GM18519 (cell line): Measurements from ENCODE around the gene DR1.
"Not testable (repeated sequence)": the region's sequence is repeated elsewhere in the genome, so short reads cannot be mapped to it uniquely, and the experiment has no call there.

Experiments
- ATAC-seq: cut with Tn5 transposase; IDR thresholded peaks from one replicate; pipeline ENCODE4 v1.9.1; 2021; ENCODE audit warnings: mild to moderate bottlenecking, moderate library complexity; ENCODE audit not compliant: unreplicated experiment, low FRiP score

Gene DR1

DNA sequence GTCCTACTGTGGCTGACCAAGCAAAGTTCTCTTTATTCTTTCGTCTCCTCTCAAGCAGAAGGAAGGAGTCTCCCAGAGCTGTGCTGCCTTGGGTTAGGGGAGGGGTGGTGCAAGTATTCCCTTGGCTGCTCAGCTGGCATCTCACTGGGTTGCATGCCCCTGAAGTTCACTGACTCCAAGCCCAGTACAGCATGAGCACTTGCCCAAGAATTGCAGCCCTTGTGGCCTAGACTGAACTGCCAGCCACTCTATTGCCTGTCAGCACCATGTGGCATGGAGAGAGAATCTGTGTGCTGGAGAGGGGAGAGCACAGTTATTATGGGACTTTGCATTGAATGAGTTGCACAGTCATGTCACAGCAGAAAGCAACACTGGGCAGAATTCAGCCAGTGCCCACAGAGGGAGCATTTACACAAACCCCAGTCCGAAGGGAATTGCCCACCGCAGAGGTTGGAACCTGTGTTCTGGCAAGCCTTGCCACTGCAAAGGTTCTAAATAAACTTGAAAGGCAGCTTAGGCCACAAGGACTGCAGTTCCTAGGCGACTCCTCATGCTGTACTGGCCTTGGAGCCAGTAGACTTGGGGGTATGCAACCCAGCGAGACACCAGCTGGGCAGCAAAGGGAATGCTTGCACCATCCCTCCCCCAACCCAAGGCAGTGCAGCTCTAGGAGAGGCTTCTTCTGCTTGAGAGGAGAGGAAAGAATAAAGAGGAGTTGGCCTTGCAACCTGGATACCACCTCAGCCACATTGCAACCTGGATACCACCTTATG lies 28.8 kb downstream of the DR1 start:
- ATAC-seq = no peak

DNA sequence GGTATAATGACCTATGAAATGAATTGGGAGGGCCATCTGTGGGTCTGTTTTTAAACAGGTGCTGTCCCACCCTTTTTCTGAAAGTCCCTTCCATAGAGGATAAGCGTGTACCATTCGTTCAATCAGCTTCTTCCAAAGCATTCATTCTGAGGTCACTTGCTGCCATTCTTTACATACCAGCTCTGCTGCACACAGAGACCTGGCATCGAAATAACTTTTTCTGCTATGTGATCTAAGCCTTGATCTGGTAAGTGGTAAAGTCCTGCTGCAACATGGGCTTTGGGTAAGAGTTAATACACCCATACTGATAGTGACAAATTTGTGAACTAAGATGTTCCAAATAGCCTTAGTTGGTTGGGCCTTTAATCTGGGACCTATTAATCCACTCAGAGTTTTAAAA lies 38.9 kb downstream of the DR1 start:
- no peak for ATAC-seq

DNA sequence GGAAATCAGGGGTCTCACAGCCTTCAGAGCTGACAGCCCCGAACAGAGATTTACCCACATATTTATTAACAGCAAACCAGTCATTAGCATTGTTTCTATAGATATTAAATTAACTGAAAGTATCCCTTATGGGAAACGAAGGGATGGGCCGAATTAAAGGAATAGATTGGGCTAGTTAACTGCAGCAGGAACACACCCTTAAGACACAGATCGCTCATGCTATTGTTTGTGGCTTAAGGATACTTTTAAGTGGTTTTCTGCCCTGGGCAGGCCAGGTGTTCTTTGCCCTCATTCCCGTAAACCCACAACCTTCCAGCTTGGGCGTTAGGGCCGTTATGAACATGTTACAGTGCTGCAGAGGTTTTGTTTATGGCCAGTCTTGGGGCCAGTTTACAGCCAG lies 40.6 kb downstream of the DR1 start:
- not testable (repeated sequence) for ATAC-seq

DNA sequence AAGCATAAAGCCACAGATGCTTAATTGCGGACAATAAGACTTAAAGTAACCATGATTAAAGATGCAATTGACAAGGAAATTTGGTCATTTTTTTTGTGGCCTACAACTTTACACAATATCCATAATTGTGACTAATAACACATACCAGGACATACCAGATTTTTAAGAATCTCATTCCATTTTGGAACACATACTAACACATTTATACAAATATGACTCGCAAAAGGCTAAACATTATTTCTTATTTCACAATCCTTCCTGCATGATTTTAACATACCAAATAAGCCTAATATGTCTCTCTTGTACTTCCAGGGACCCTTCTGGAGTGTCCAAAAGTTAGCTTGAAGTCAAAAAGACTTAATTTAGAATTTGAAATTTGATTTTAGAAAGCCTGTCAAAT lies 48.8 kb downstream of the DR1 start:
- no peak for ATAC-seq

DNA sequence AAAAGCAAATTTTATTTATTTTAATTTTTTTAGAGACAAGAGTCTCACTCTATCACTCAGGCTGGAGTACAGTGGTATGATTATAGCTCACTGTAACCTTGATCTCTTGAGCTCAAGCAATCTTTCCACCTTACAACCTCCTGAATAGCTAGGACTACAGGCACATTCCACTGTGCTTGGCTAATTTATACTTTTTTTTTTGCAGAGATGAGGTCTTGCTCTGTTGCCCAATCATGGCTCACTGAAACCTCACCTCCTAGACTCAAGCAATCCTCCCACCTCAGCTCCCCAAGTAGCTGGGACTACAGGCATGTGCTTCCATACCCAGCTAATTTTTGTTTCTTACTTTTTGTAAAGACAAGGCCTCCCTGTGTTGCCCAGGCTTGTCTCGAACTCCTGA lies 49.5 kb downstream of the DR1 start:
- ATAC-seq = no peak

DNA sequence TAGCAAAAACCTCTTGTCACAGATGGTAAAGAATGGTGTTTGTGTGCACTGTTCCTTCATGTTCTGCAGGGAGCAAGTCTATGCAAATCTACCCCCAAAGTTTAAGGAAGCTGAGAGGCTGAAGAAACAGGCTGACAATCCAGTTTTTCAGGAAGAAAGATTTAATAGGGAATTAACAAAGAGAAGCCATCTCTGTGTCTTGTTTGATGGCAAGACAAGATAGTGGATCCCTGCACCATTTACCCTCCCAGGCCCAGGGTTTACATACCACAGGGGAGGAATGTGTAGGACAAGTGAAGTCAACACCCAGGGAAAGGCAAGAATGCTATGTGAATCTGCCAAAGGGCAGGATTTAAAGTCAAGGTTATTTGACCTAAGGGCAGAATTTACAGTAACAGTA lies 54.1 kb downstream of the DR1 start:
- ATAC-seq = no peak

DNA sequence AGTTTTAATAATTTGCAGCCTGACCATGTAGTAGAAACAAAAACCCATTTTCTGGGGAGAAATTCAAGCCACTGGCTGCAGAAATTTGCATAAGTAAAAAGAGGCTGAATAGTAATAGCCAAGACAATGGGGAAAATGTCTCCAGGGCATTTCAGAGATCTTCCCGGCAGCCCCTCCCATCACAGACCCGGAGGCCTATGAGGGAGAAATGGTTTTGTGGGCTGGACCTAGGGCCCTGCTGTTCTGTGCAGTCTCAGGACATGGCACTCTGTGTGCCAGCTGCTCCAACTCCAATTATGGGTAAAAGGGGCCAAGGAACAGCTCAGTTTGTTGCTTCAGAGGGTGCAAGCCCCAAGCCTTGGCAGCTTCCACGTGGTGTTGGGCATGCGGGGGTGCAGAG lies 62.5 kb downstream of the DR1 start:
- ATAC-seq = no peak

DNA sequence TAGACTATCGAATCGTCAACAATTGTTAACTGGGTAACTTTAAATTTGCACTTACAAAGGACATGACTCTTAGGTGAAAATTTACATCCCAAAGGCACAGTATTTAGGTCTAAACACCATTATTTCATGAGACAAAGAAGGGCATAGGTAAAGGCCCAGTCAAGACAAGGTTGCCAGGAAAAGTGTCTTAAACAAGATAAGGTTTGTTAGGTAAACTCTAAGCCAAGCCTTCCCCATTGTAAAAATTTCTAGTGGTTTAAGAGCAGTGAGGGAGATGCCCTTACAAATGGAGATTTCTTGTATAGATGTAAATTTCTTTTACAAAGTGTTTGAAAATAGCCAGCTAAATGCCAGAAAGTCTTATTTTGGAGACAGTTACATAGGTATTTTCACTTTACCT lies 65.3 kb downstream of the DR1 start:
- no peak for ATAC-seq

DNA sequence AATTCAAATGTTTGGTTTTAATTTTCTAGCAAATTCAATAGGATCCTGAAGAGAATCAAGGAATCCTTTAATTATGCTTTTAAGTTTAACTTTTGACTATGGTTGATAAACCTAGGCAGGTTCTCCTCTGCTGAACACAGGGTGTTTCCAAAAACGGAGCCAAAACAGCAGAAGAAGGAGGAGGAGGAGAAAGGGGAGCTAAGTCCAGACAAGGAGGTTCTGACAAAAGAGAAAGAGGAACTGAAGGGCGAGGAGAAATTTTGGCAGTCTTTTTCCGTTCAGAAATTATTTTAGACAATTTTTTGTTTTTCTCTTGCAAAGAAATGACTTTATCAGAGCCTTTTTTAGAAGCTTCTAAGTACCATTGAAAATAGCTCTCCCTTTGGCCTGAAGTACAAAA lies 69.0 kb downstream of the DR1 start:
- no peak for ATAC-seq

DNA sequence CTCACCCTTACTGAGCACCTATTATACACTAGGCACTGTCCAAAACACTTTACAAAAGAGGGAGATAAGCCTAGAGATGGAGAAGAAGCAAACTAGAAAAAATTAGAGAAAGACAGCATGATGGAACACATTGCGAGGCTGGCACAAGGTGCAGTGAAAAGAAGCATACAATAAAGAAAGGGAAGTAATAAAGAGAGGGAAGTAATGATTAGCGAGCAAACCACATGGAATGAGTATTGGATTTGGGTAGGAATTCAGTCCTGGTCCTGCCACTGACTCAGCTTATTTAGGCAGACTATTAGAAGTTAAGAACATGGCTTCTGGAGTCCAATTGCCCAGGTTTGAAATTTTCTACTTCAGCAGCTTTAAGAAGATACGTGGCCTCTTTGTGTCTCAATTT lies 69.6 kb downstream of the DR1 start:
- ATAC-seq = no peak

DNA sequence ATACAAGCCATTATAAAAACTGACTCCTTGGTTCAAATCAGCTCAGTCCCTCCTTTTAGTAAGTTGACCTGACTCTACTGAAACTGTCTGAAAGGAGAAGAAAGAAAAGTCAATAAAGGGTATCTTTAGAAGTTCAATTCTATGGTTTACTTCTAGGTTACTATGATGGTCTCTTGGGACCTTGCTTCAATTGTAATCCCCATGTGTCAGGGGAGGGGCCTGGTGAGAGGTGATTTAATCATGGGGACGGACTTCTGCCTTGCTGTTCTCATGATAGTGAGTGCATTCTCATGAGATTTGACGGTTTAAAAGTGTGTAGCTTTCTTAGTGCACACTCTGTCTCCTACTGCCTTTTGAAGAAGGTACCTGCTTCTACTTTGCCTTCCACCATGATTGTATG lies 70.5 kb downstream of the DR1 start:
- no peak for ATAC-seq
